Suprapubic skin (tissue), 4 donors: ENCODE measurements around the gene AMH. TPM values are rescaled to one million over a fixed set of nuclear protein-coding genes. Genes with fewer than 3 reads are reported as not detected.
"Not testable (repeated sequence)": the region's sequence is repeated elsewhere in the genome, so short reads cannot be mapped to it uniquely, and the experiment has no call there.

Source experiments
- DNase-seq, 2 donors: peaks; one replicate each; pipeline ENCODE4 v3.0.0-alpha.2; 2019; ENCODE audit warnings: low spot score in 2 of 2
- H3K27ac ChIP-seq: fragments of 200-600 bp; sonication (generic); one replicate; pipeline ENCODE4 v1.5.1; 2019
- H3K27me3 ChIP-seq: fragments of 200-600 bp; sonication (generic); one replicate; pipeline ENCODE4 v1.5.1; 2019
- H3K36me3 ChIP-seq: fragments of 200-600 bp; sonication (generic); one replicate; pipeline ENCODE4 v1.5.1; 2019
- H3K4me1 ChIP-seq: fragments of 200-600 bp; sonication (generic); one replicate; pipeline ENCODE4 v1.5.1; 2019
- H3K4me3 ChIP-seq: fragments of 200-600 bp; sonication (generic); one replicate; pipeline ENCODE4 v1.5.1; 2019; ENCODE audit warnings: mild to moderate bottlenecking
- H3K9me3 ChIP-seq: fragments of 200-600 bp; sonication (generic); one replicate; pipeline ENCODE4 v1.5.1; 2019
- EP300 ChIP-seq: sonication (generic); formaldehyde crosslinking; IDR thresholded peaks from one replicate; pipeline ENCODE4 v1.6.1; 2017; ENCODE audit warnings: antibody characterized with exemption
- POLR2A ChIP-seq, 2 donors: fragments of 450-650 bp; IDR thresholded peaks; one replicate each; pipeline ENCODE4 v1.6.1; 2017; ENCODE audit warnings: antibody characterized with exemption in 2 of 2, mild to moderate bottlenecking in 2 of 2, moderate library complexity in 2 of 2
- POLR2AphosphoS5 ChIP-seq, 3 donors: sonication (generic); formaldehyde crosslinking; IDR thresholded peaks; one replicate each; pipeline ENCODE4 v1.6.1; 2017; ENCODE audit warnings: antibody characterized with exemption in 3 of 3
- WGBS: methylation state at CpG from one replicate; pipeline ENCODE4 v1.1.5; 2018; 5-methylcytosine and 5-hydroxymethylcytosine counted together
- total RNA-seq, 4 donors: library from RNA; depleted of rRNA; stranded (reverse); fragments of >200 nt; gene quantifications; one replicate each; pipeline ENCODE4 v1.1.0, GENCODE V29; 2016
- TF ChIP-seq, protein P1 (sequence below), 2 donors: fragments of 200-600 bp in 1 of 2; fragments of 450-650 bp in 1 of 2; sonication (generic) in 1 of 2; IDR thresholded peaks; one replicate each; pipeline ENCODE4 v1.5.1; 2016 to 2019; ENCODE audit warnings: antibody characterized with exemption in 2 of 2, mild to moderate bottlenecking in 1 of 2, moderate library complexity in 1 of 2

Gene AMH
- total RNA-seq, 4 donors from 2014 or later, result 1.7 to 4.3 (median 3.0) TPM

DNA sequence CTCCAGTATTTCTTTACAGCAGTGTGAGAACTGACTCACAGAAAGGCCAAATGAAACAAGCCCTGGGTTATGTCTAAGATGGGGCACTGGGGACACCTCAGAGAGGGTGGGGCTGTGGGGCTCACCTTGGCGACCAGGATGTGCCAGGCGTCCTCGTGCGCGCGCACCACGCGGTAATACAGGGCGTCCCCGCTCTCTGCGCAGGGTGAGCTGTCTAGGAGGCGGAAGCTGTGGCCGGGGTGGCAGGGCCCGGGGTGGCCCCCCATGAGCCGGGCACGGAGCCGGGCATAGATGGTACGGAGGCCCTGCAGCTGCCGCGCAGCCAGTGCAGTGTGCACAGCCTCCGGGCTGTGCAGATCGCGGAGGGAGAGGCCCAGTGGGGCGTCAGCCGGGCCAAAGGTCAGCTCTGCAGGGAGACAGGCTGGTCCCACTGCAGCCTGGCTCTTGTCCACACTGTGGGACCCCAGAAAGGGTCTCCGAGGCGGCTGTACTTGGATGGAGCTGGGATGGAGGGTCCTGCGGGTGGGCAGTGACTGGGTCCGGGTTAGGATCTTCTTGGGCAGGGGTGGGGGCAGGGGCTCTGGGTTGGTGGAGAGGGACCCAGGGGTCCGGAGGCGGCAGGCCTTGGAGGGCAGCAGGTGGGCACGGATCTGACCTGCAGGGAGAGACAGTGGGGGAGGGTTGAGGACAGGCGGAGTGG lies 29.5 kb downstream of the AMH start:
- TF ChIP-seq, protein P1, sequence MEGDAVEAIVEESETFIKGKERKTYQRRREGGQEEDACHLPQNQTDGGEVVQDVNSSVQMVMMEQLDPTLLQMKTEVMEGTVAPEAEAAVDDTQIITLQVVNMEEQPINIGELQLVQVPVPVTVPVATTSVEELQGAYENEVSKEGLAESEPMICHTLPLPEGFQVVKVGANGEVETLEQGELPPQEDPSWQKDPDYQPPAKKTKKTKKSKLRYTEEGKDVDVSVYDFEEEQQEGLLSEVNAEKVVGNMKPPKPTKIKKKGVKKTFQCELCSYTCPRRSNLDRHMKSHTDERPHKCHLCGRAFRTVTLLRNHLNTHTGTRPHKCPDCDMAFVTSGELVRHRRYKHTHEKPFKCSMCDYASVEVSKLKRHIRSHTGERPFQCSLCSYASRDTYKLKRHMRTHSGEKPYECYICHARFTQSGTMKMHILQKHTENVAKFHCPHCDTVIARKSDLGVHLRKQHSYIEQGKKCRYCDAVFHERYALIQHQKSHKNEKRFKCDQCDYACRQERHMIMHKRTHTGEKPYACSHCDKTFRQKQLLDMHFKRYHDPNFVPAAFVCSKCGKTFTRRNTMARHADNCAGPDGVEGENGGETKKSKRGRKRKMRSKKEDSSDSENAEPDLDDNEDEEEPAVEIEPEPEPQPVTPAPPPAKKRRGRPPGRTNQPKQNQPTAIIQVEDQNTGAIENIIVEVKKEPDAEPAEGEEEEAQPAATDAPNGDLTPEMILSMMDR (IDR thresholded peaks at IDR 0.05), result no peak
- TF ChIP-seq POLR2AphosphoS5 (IDR thresholded peaks at IDR 0.05) (no peak), POLR2A (IDR thresholded peaks at IDR 0.05) (no peak), EP300 (no peak)
- peaks cover 46% of the 10 kb centered on the region for H3K4me1 ChIP-seq
- H3K36me3 ChIP-seq, result peaks cover 7% of the 10 kb centered on the region
- no peaks in the 10 kb centered on the region for H3K9me3 ChIP-seq
- peak in 1 of 2 donors; percentile 58 for DNase-seq
- H3K4me3 ChIP-seq, result no peak overlapping the region
- H3K27me3 ChIP-seq, result no peaks in the 10 kb centered on the region
- H3K27ac ChIP-seq, result no peak overlapping the region
- 91% methylated on average over 33 of the region's 33 CpGs for WGBS

DNA sequence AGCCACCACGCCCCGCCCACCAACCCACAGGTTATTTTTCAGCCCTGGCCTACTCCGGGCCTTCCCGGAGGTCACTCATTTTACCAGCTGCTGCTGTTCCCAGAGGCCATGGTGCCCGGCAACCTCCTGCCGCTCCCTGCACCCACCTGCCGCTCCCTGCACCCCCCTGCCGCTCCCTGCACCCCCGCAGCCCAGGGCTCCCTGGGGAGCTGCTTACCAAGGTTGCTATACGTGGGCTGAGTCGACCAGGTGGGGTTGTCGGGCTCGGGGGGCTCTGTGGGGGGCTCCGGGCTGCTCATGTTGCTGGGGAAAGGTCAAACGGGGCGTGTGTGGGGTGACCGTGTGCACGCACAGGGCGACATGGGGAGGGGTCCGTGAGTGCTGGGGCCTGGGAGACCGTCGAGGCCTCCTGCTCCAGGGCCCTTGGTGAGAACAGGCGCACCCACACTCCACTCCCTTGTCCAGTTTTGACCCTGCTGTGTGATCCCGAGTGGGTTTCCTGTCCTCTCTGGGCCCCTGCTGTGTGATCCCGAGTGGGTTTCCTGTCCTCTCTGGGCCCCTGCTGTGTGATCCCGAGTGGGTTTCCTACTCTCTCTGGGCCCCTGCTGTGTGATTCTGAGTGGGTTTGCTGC lies 31.6 kb downstream of the AMH start:
- Histone ChIP-seq H3K27ac (no peak overlapping the region), H3K4me1 (peaks cover 26% of the 10 kb centered on the region), H3K4me3 (no peak overlapping the region), H3K27me3 (no peaks in the 10 kb centered on the region), H3K9me3 (no peaks in the 10 kb centered on the region), H3K36me3 (peaks cover 7% of the 10 kb centered on the region)
- TF ChIP-seq POLR2A (IDR thresholded peaks at IDR 0.05) (no peak), EP300 (no peak), POLR2AphosphoS5 (IDR thresholded peaks at IDR 0.05) (no peak)
- TF ChIP-seq, protein P1 (IDR thresholded peaks at IDR 0.05), result no peak
- peak in 1 of 2 donors; percentile 62 for DNase-seq
- 84% methylated on average over 21 of the region's 26 CpGs for WGBS

DNA sequence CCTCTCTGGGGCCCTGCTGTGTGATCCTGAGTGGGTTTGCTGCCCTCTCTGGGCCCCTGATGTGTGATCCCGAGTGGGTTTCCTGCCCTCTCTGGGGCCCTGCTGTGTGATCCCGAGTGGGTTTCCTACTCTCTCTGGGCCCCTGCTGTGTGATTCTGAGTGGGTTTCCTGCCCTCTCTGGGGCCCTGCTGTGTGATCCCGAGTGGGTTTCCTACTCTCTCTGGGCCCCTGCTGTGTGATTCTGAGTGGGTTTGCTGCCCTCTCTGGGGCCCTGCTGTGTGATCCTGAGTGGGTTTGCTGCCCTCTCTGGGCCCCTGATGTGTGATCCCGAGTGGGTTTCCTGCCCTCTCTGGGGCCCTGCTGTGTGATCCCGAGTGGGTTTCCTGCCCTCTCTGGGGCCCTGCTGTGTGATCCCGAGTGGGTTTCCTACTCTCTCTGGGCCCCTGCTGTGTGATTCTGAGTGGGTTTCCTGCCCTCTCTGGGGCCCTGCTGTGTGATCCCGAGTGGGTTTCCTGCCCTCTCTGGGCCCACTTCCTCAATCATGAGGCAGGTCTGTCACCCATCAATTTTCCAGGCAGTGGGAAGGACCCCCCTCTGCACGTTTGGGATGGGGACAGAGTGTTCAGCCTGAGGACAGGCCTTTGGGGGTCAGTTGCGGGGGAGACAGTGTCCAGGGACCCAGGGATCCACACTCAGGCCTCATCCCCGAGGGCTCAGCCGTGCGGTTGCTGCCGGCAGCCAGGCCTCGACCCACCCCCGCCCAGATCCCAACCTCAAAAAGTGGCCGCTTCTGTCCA lies 32.3 kb downstream of the AMH start:
- not testable (repeated sequence) for H3K27ac ChIP-seq, H3K9me3 ChIP-seq, DNase-seq, H3K36me3 ChIP-seq, H3K27me3 ChIP-seq
- Histone ChIP-seq H3K4me3 (peak overlapping the region; percentile 42), H3K4me1 (peaks cover 19% of the 10 kb centered on the region)
- WGBS, result 61% methylated on average over 4 of the region's 16 CpGs

DNA sequence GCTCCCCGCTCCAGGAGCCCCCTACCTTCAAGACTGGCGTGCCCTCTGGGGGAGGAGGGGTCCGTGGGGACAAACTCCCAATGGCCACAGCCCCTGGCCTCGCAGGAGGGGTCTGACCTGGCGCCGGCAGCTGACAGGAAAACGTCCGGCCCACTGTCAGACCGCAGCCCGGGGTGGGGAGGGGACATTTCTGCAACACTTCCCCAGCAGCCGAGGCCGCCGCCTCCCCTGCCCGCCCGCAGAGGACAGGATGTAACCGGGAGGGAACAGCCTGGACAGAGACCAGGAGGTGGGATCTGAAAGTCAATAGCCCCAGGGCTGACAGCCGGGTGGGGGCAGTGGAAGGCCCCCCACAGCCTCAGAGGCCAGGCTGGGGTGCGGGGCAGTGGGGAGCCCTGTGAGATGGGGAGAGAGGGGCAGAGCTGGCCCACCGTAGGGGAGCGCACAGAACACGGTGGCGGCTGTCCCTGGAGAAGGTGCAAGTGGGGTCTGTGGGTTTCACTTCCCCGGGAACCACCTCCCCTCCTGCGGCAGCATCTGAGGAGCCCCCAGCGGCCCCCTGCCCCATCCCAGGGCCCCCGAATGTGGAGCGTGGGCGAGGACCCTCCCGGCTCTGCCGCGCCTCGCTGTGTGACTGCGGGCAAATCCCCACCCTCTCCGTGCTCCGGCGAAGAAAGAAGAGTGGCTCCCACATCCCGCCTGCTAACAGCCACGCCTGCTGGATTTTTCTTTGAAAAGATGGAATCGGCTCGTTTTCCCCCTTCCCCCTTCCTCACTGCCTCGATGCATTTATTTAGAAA lies 33.1 kb downstream of the AMH start, which contains the start of gene PEAK3:
Gene PEAK3, minus strand, starts transcription at position 114 of the 800 bp plus-strand sequence. CDS start 1,244 bp downstream, outside the sequence.
- Histone ChIP-seq H3K36me3 (no peaks in the 10 kb centered on the region), H3K4me3 (peak within 1 kb of the TSS; percentile 42), H3K9me3 (no peaks in the 10 kb centered on the region), H3K27me3 (no peaks in the 10 kb centered on the region), H3K4me1 (peaks cover 17% of the 10 kb centered on the region), H3K27ac (no peak within 1 kb of the TSS)
- WGBS, result 57% methylated on average over 15 of the region's 41 CpGs
- TF ChIP-seq EP300 (no peak), POLR2AphosphoS5 (IDR thresholded peaks at IDR 0.05) (no peak), POLR2A (IDR thresholded peaks at IDR 0.05) (peak in 1 of 2 donors; percentile 14)
- TF ChIP-seq, protein P1 (IDR thresholded peaks at IDR 0.05), result no peak
- DNase-seq, result peak; percentile 81 to 91

DNA sequence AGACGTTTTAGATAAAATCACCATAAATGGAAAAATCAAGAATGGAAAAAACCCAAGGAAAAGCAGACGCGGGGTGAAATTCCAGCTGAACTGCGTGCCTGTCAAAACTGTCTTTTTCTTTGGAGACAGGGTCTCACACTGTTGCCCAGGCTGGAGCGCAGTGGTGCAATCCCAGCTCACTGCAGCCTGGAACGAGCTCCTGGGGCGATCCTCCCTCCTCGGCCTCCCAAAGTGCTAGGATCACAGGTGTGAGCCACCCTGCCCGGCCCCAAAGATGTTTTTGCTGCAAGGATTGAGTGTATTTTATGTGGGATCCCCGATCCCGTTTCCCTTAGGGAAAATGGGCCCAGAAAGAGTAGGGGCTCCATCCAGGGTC lies 33.7 kb downstream of the AMH start:
- no peak for DNase-seq
- WGBS, result 83% methylated on average over 9 of the region's 11 CpGs
- Histone ChIP-seq H3K27me3 (no peaks in the 10 kb centered on the region), H3K9me3 (no peaks in the 10 kb centered on the region), H3K4me3 (peak overlapping the region; percentile 42), H3K4me1 (peaks cover 17% of the 10 kb centered on the region), H3K27ac (no peak overlapping the region), H3K36me3 (no peaks in the 10 kb centered on the region)
- no peak for TF ChIP-seq POLR2A (IDR thresholded peaks at IDR 0.05)
- TF ChIP-seq EP300, result no peak
- TF ChIP-seq POLR2AphosphoS5 (IDR thresholded peaks at IDR 0.05), result no peak
- TF ChIP-seq, protein P1 (IDR thresholded peaks at IDR 0.05), result no peak
